HG02885 (cell line): ENCODE data around the gene OTUB2.

ENCODE experiments used
- ATAC-seq: cut with Tn5 transposase; IDR thresholded peaks from one replicate; pipeline ENCODE4 v1.9.1; 2021; ENCODE audit warnings: mild to moderate bottlenecking; ENCODE audit not compliant: unreplicated experiment, poor library complexity

OTUB2 gene

DNA sequence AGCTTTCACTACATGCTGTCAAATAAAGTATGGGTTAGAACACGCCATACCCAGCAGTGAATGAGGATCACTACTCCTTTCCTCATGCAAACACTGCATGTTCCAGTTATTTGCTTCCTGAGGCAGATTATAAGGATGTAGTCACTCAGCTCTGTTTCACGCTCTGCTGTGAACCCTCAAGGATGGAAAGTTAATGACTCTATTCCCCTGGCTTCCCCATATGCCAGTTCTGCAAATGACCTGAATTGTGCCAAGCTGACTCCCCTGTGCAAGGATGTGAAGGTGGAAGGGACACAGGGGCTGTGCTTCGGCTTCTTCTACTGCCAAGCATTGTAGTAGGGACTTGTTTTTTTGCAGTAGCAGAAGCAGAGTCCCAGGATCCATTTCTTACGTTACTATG is 61.8 kb downstream of the OTUB2 start:
- ATAC-seq, result no peak

DNA sequence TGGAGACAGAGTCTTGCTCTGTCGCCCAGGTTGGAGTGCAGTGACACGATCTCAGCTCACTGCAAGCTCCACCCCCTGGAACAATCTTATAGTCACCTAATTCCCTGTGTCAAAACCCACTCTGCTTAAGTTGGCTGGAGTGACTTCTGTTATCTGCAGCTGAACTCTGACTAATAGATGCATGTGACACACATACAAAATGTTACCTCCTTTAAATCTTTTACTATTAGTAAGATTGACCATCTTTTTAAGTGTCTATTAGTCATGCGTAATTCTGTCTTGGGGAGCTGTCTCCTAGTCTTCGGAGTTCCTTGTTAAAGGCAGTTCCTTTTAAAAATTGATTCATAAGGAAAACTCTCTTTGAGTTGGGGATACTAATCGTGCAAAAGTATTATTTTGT is 62.4 kb downstream of the OTUB2 start:
- ATAC-seq, result no peak

DNA sequence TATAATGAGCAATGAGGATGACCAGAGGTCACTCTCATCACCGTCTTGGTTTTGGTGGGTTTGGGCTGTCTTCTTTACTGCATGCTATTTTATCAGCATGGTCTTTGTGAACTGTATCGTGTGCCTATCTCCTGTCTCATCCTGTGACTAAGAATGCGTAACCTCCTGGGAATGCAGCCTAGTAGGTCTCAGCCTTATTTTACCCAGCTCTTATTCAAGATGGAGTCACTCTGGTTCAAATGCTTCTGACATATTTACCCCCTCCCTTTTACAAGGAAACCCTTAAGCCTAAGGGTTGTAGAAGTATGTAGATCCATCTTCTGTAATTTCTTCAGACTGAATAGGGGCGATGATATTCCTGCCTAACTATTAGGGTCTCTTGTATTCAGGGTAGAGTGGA is 63.3 kb downstream of the OTUB2 start:
- no peak for ATAC-seq

DNA sequence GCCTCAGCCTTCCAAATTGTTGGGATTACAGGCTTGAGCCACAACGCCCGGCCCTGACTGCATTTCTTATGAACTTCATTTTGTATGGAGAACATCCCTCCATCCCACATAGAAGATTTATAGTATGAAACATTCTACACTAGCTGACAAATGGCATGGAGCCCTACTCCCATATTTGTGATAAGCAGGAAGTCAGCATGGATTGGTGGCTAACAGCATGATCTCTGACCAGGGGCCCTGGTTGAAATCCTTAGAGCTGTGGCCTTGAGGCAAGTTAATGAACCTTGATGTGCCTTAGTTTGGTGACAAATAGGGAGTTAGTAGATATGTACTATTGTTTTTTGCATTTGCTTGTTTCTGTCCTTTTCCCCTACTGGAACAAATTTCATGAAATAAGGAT is 67.3 kb downstream of the OTUB2 start:
- no peak for ATAC-seq

DNA sequence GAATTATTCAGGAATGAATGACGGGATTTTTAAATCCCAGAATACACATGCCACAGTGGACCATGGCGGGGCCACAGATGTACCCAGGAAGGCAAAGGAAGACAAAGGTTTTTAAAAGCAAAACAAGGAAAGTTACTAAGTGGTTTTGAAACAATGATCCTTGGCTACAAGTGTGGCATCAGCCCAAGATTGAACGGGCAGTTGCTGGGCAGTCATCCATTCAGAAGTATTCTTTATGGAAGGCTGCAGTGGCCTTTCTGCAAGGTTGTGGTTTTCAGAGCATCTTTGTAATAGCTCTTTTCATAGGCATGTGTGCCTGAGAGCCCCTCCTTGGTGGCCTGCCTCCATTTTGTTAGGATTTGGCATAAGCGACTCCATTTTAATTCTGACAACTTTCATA is 71.0 kb downstream of the OTUB2 start:
- ATAC-seq, result no peak
